Natural killer cell treated with Interleukin-12 subunit alpha and Interleukin-12 subunit beta and Interleukin-15 and Interleukin-18, amount 100 ng/mL, for 72 hours (primary cell): ENCODE measurements around the gene GLRX2. TPM values are rescaled to one million over a fixed set of nuclear protein-coding genes. Genes with fewer than 3 reads are reported as not detected.

Experiments used
- ATAC-seq, 2 donors: fragments of 150-1000 bp; cut with Tn5 transposase in 1 of 2; sonication (Bioruptor Pico), chemical (Tn5 transposase) in 1 of 2; 2 replicates each; pipeline ENCODE4 v1.10.0; 2021
- DNase-seq: peaks from one replicate; pipeline ENCODE4 v3.0.0; 2022; ENCODE audit warnings: low spot score
- H3K27ac Mint-ChIP-seq, 2 donors: 1 replicate in 1 of 2; 2 replicates in 1 of 2; pipeline ENCODE4 v1.8.0; 2022; ENCODE audit warnings: mixed read lengths in 2 of 2, mild to moderate bottlenecking in 1 of 2, moderate library complexity in 1 of 2
- H3K27me3 Mint-ChIP-seq, 2 donors: 1 replicate in 1 of 2; 2 replicates in 1 of 2; pipeline ENCODE4 v1.8.0; 2022; ENCODE audit warnings: mixed read lengths in 2 of 2
- H3K36me3 Mint-ChIP-seq: one replicate; pipeline ENCODE4 v1.8.0; 2022; ENCODE audit warnings: mixed read lengths
- H3K4me1 Mint-ChIP-seq, 2 donors: 1 replicate in 1 of 2; 2 replicates in 1 of 2; pipeline ENCODE4 v1.8.0; 2022; ENCODE audit warnings: low read depth in 2 of 2, mixed read lengths in 2 of 2, mild to moderate bottlenecking in 1 of 2
- H3K4me3 Mint-ChIP-seq: one replicate; pipeline ENCODE4 v1.8.0; 2022; ENCODE audit warnings: mixed read lengths
- H3K9me3 Mint-ChIP-seq: 2 replicates; pipeline ENCODE4 v1.8.0; 2022; ENCODE audit warnings: mixed read lengths
- total RNA-seq, 2 donors: library from RNA; stranded (reverse); gene quantifications; one replicate each; pipeline ENCODE4 v1.2.3, GENCODE V29; 2022

The GLRX2 gene
- total RNA-seq, 2 donors from 2014 or later, result 22.9 to 23.6 TPM

DNA sequence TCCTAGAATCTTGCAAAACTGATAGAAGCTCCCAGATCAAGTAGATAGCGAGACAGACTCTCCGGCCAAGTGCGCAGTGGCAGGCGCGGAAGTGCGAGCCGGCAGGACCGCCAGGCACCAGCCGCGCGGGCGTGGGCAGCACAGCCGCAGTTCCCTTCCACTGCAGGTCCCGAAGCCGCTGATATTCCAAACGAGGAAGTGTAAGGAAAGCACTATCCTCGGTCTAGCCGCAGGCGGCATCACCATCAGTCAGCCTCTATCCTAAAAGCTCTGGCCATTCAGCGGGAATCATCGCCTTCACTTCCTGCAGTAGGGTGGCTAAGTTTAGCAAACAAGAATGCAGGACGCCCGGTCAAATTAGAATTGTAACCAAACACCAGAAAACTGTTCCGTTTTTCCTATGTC, 710 bp downstream of the GLRX2 start:
- H3K9me3 Mint-ChIP-seq, result no peaks in the 10 kb centered on the region
- H3K27ac Mint-ChIP-seq, result peak overlapping the region; percentile 68 to 69
- ATAC-seq, result peak; percentile 45 to 49
- peak overlapping the region; percentile 91 for H3K4me3 Mint-ChIP-seq
- no peaks in the 10 kb centered on the region for H3K27me3 Mint-ChIP-seq
- no peaks in the 10 kb centered on the region for H3K36me3 Mint-ChIP-seq
- DNase-seq, result no peak
- peaks cover 15 to 23% of the 10 kb centered on the region in 2 donors for H3K4me1 Mint-ChIP-seq

DNA sequence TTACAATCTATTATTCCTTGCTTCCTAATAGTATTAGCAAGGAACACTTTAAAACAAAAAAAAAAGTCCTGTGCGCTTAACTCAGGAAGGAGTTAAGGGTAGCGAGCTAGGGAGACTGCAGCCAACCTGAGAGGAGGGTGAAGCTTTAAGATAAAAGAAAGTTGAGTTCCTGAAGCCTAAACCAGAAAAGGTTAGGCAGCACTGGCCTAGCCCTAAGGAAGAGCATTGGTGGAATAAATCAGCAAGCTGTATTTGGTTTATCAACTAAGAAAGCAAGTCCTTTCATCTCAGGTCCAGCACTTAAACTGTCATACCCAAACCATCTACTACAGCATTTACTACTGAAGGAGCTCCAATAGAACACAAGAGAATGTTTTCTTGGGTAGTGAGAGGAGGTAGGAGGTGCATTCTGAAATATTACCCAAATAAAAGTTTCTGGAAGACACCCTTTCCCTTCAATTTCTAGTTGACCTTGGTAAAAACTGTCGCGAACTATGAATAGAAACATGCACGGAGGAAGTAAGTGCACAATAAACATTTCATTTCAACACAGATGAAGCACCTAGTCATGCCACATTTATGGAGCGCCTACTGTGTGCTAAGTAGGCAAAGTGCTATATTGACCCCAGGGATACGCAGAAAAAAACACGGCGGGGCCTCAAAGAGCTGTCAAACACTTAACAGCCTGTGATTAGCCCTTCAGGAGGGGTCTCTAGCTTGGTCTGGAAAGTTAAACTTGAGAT, 1.3 kb downstream of the GLRX2 start:
- H3K27ac Mint-ChIP-seq, result peak overlapping the region; percentile 68 to 69
- no peaks in the 10 kb centered on the region for H3K36me3 Mint-ChIP-seq
- peaks cover 15 to 23% of the 10 kb centered on the region in 2 donors for H3K4me1 Mint-ChIP-seq
- peak overlapping the region; percentile 91 for H3K4me3 Mint-ChIP-seq
- H3K27me3 Mint-ChIP-seq, result no peaks in the 10 kb centered on the region
- DNase-seq (no peak), ATAC-seq (no peak)
- no peaks in the 10 kb centered on the region for H3K9me3 Mint-ChIP-seq

DNA sequence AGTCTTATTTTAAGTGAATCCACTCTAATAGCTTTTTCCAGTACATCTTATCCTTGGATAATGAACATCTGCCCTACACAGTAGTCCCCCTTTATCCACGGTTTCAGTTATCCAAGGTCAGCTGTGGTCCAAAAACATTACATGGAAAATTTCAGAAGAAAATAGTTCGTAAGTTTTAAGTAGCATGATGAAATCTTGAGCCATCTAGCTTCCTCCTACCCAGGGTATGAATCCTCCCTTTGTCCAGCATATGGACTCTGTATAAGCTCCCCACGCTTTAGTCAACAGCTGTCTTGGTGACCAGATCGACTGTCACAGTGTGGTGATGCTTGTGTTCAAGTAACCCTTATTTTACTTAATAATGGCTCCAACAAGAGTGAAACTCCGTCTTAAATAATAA, 2.6 kb downstream of the GLRX2 start:
- Mint-ChIP-seq H3K4me1 (peaks cover 15 to 23% of the 10 kb centered on the region in 2 donors), H3K4me3 (peak overlapping the region; percentile 91), H3K27ac (peak overlapping the region in 1 of 2 donors; percentile 68)

DNA sequence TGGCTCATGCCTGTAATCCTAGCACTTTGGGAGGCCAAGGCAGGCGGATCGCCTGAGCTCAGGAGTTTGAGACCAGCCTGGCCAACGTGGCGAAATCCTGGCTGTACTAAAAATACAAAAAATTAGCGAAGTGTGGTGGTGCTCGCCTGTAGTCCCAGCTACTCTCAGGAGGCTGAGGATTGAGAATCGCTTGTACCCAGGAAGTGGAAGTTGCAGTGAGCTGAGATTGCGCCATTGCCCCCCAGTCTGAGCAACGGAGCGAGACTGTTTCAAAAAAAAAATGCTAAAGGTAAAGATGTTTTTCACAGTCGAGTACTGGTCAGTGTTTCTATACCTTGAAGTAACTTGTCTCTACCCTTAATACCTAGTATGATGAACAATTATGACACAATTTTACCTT, 11.1 kb downstream of the GLRX2 start:
- ATAC-seq (no peak), DNase-seq (no peak)
- Mint-ChIP-seq H3K4me3 (no peak overlapping the region), H3K36me3 (peaks cover 9% of the 10 kb centered on the region), H3K27ac (no peak overlapping the region), H3K27me3 (no peaks in the 10 kb centered on the region), H3K9me3 (no peaks in the 10 kb centered on the region), H3K4me1 (no peaks in the 10 kb centered on the region)

More for the DNA sequence above, 2.6 kb downstream of the GLRX2 start:
- no peaks in the 10 kb centered on the region for H3K27me3 Mint-ChIP-seq
- H3K9me3 Mint-ChIP-seq, result no peaks in the 10 kb centered on the region
- ATAC-seq (no peak), DNase-seq (no peak)
- no peaks in the 10 kb centered on the region for H3K36me3 Mint-ChIP-seq

DNA sequence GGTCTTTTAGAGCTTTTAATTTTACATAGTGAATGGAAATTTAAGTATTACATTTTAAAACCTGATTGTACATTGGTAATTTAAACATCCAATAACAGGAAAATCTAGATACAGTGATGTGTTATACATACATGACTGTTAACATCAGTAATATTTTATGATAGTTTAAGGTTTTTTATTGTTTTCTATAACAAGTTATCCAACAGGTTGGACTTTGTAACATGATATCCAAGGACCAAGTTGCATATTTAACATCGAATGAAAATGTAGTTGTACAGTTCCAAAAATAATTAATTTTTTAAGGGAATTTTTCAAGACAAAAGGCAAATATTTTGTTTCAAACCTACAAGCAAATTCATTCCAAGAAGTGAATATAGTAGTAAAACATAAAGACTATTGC, 14.3 kb downstream of the GLRX2 start:
- ATAC-seq (no peak), DNase-seq (no peak)
- H3K27ac Mint-ChIP-seq, result no peak overlapping the region
- H3K9me3 Mint-ChIP-seq, result no peaks in the 10 kb centered on the region
- H3K36me3 Mint-ChIP-seq, result no peaks in the 10 kb centered on the region
- H3K4me1 Mint-ChIP-seq, result no peaks in the 10 kb centered on the region
- no peak overlapping the region for H3K4me3 Mint-ChIP-seq
- H3K27me3 Mint-ChIP-seq, result no peaks in the 10 kb centered on the region

DNA sequence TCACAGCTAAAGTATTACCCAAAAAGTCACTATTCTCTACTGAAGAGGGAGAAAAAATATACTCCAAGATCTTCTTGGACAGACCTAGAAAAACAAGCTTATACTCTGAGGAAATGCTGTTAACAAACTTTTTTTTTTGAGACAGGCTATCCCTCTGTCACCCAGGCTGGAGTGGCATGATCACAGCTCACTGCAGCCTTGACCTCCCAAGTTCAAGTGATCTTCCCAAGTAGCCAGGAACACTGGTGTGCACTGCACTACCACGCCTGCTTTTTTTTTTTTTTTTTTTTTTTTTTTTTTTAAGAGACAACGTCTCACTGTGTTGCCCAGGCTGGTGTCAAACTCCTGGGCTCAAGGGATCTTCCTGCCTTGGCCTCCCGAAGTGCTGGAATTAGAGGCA, 17.3 kb downstream of the GLRX2 start:
- peaks cover 13% of the 10 kb centered on the region for H3K36me3 Mint-ChIP-seq
- no peak overlapping the region for H3K4me3 Mint-ChIP-seq
- DNase-seq (no peak), ATAC-seq (no peak)
- H3K4me1 Mint-ChIP-seq, result no peaks in the 10 kb centered on the region
- no peaks in the 10 kb centered on the region for H3K9me3 Mint-ChIP-seq
- H3K27me3 Mint-ChIP-seq, result no peaks in the 10 kb centered on the region
- H3K27ac Mint-ChIP-seq, result no peak overlapping the region

DNA sequence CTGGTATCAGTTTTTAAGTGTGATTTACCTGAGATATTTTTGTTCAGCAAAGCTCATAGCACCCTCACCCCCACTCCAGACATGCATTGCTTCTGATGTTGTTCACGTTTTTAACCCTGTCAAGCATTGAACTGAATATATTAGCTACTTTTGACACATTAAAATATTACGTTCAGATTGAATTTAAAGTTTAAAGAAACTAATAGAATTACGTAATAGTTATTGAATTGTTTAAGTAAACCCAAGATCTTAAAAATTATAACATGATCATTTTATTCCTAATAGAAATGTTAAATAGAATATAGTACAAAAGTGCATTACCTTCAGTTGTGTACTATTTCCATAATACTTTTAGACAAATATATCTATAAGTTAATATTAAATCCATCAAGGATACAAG, 18.9 kb downstream of the GLRX2 start:
- DNase-seq, result no peak
- Mint-ChIP-seq H3K36me3 (peaks cover 13% of the 10 kb centered on the region), H3K27ac (no peak overlapping the region), H3K4me3 (no peak overlapping the region), H3K4me1 (no peaks in the 10 kb centered on the region), H3K27me3 (no peaks in the 10 kb centered on the region), H3K9me3 (no peaks in the 10 kb centered on the region)
- ATAC-seq, result no peak

DNA sequence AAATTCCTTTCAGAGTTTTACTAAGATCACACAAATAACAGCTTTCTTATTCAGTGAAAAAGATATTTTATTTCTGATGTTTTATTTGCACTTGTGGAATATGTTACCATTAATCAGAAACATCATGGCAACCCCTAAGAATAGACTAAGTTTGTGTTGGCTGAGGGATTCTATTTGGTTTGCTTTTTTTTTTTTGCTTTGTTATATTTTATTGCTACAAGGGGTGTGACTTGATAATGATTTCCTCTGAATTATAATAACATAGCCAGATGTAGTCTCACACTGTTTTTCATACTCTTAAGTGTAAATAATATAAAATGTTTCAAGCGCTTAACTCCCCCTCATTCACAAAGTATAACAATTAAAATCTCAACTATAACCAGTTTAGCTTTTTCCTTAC, 20.0 kb downstream of the GLRX2 start:
- ATAC-seq (no peak), DNase-seq (no peak)
- H3K27me3 Mint-ChIP-seq, result no peaks in the 10 kb centered on the region
- H3K4me3 Mint-ChIP-seq, result no peak overlapping the region
- H3K4me1 Mint-ChIP-seq, result no peaks in the 10 kb centered on the region
- H3K27ac Mint-ChIP-seq, result no peak overlapping the region
- no peaks in the 10 kb centered on the region for H3K9me3 Mint-ChIP-seq
- H3K36me3 Mint-ChIP-seq, result peaks cover 13% of the 10 kb centered on the region

DNA sequence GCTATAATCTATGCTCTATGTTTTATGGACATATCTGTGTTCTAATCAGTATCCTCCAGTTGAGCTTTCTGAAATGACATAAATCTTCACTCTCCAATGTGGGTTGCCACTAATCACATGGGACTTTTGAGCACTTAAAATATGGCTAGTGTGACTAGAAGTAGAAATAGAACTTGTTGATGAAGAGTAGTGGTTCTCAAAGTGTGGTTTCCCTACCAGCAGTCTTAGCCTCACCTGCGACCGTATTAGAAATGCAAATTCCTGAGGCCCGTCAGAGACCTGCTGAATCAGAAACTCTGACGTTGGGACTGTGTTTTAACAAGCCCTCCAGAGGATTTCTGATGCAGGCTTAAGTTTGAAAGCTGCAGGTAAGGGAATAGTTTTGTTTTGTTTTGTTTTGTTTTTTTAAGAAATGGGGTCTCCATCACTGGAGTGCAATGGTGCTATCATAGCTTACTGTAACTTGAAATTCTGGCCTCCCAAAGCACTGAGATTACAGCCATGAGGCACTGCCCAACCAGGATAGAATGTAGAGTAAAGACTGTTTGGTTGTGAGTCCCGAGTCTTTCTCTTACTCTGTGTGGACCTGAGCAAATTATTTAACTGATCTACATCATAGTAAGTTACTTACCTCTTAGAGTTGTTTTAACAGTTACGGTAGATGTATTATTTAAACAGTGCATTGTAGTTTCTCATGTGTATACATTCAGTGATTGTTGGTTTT, 21.7 kb downstream of the GLRX2 start:
- Mint-ChIP-seq H3K27ac (no peak overlapping the region), H3K4me3 (no peak overlapping the region), H3K36me3 (peaks cover 16% of the 10 kb centered on the region), H3K9me3 (no peaks in the 10 kb centered on the region), H3K4me1 (no peaks in the 10 kb centered on the region), H3K27me3 (no peaks in the 10 kb centered on the region)
- DNase-seq (no peak), ATAC-seq (no peak)

DNA sequence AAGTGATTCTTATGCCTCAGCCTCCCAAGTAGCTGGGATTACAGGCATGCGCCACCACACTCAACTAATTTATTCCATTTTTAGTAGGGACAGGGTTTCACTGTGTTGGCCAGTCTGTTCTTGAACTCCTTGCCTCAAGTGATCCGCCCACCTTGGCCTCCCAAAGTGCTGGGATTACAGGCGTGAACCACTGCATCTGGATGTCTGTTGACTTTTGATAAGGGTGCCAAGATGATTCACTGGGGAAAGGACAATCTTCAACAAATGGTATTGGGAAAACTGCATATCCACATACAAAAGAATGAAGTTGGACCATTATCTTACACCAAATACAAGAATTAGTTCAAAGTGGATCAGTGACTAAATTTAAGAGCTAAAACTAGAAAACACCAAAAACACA, 26.0 kb downstream of the GLRX2 start:
- DNase-seq (no peak), ATAC-seq (no peak)
- Mint-ChIP-seq H3K4me1 (peaks cover 0 to 5% of the 10 kb centered on the region in 2 donors), H3K27me3 (no peaks in the 10 kb centered on the region), H3K9me3 (no peaks in the 10 kb centered on the region), H3K27ac (no peak overlapping the region), H3K4me3 (no peak overlapping the region), H3K36me3 (peaks cover 15% of the 10 kb centered on the region)

DNA sequence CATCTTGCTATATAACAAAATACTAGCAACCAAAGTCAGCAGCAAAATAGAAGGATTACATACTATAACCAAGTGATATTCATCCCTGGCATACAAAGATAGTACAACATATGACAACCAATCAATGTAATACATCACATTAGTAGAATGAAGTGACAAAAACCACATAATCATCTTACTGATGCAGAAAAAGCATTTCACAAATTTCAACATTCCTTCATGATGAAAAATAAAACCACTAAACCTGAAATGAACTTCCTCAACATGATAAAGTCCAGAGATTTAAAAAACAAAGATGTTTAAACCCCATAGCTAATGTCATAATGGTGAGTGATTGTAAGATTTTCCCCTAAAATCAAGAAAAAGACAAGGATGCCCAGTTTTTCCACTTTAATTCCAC, 27.2 kb downstream of the GLRX2 start:
- Mint-ChIP-seq H3K27me3 (no peaks in the 10 kb centered on the region), H3K4me3 (no peak overlapping the region), H3K27ac (peak overlapping the region in 1 of 2 donors; percentile 15), H3K36me3 (peaks cover 12% of the 10 kb centered on the region), H3K9me3 (no peaks in the 10 kb centered on the region), H3K4me1 (peaks cover 0 to 5% of the 10 kb centered on the region in 2 donors)
- DNase-seq (no peak), ATAC-seq (no peak)

DNA sequence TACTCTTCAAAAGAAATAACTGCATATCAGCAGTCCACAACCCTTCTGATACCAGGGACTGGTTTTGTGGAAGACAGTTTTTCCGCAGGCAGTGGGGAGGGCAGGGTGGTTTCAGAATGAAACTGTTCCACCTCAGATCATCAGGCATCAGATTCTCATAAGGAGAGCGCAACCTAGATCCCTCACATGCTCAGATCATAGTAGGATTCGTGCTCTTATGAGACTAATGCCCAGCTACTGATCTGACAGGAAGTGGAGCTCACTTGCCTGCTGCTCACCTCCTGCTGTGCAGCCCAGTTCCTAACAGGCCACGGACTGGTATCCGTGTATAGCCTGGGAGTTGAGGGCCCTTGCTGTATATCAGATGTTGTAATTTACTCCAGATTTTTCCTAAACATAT, 34.3 kb downstream of the GLRX2 start:
- Mint-ChIP-seq H3K4me3 (peak overlapping the region; percentile 53), H3K27ac (peak overlapping the region; percentile 78), H3K36me3 (no peaks in the 10 kb centered on the region), H3K9me3 (no peaks in the 10 kb centered on the region), H3K27me3 (no peaks in the 10 kb centered on the region), H3K4me1 (peaks cover 29 to 38% of the 10 kb centered on the region in 2 donors)
- DNase-seq (no peak), ATAC-seq (peak; percentile 60 to 89)

DNA sequence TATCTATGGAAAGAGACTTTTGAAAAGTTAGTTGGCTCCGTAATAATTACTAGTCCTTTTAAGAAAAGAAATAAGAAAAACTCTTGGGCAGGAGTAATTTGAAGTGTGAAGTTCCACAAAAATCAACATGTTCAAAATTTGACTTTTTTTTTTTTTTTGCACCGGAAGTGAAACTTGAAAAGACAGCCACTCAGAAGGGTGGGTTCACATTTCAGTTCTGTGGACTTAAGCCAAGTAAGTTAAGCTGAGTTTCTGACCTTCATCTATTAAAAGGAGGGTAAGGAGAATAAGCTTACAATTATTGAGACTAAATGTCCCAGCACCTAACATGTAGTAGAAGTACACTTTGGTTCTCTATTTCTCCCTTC, 34.8 kb downstream of the GLRX2 start:
- ATAC-seq (no peak), DNase-seq (no peak)
- peaks cover 32 to 44% of the 10 kb centered on the region in 2 donors for H3K4me1 Mint-ChIP-seq
- peak overlapping the region; percentile 53 for H3K4me3 Mint-ChIP-seq
- H3K27me3 Mint-ChIP-seq, result no peaks in the 10 kb centered on the region
- no peaks in the 10 kb centered on the region for H3K36me3 Mint-ChIP-seq
- peak overlapping the region; percentile 78 for H3K27ac Mint-ChIP-seq
- H3K9me3 Mint-ChIP-seq, result no peaks in the 10 kb centered on the region

DNA sequence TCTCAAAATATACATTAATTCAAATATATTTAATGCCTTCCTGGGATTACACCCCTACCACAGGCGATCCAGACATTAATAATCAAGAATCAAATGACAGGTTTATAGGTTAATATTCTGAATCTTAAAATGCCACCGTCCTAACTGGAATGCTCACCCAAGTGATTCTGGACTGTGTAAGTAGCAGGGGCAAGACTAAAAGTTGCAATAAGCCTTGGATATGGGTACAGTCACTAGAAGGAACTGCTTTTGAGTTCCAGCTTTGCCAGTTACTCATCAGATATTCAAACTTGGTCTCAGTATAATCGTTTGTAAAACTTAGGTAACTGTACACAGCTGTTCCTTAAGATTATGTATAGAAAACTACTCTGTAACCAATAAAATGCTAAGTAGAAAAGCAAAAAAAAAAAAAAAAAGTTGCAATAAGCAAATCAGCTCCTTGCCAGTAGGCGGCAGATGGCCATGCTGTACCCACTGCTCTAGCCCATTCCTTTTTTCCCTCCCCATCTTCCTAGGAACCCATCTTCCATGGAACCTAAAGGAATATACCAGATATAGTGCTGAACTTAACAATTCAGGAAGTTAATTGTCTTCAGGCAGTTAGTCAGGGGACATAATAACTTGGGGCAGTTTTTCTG, 35.3 kb downstream of the GLRX2 start:
- Mint-ChIP-seq H3K9me3 (no peaks in the 10 kb centered on the region), H3K27me3 (no peaks in the 10 kb centered on the region), H3K4me3 (peak overlapping the region; percentile 53), H3K4me1 (peaks cover 35 to 49% of the 10 kb centered on the region in 2 donors), H3K27ac (peak overlapping the region; percentile 78), H3K36me3 (no peaks in the 10 kb centered on the region)
- ATAC-seq (no peak), DNase-seq (no peak)
